Keratinocyte (primary cell): ENCODE data around the gene GLDN.

Source experiments
- CTCF ChIP-seq, 3 experiments: IDR thresholded peaks in 1 of 3; conservative IDR thresholded peaks in 1 of 3; optimal IDR thresholded peaks in 1 of 3; 2 replicates in 2 of 3; 3 replicates in 1 of 3; pipeline versions ENCODE3 to v1.5.1; 2011; ENCODE audit warnings: low read length in 3 of 3, mild to moderate bottlenecking in 3 of 3, moderate library complexity in 2 of 3, control low read depth in 1 of 3, inconsistent platforms in 1 of 3; ENCODE audit not compliant: insufficient read depth in 2 of 3; ENCODE audit errors: extremely low read depth in 1 of 3
- EZH2 ChIP-seq: IDR thresholded peaks from one replicate; pipeline ENCODE4 v1.6.1; 2012; ENCODE audit warnings: inconsistent platforms, mild to moderate bottlenecking, low read length, moderate library complexity

- no peak for TF ChIP-seq CTCF (optimal IDR thresholded peaks at IDR 0.05 in 1 of 3, IDR thresholded peaks at IDR 0.05 in 1 of 3, conservative IDR thresholded peaks at IDR 0.05 in 1 of 3; ENCODE audit: extremely low read depth in 1 of 3, insufficient read depth in 2 of 3, low read length in 3 of 3)
- no peak for TF ChIP-seq EZH2
Observed at GRCh38 chr15:51322621-51323296, 18.7 kb upstream of the GLDN start.
